Measurements from ENCODE around the gene ICE2.

DNA sequence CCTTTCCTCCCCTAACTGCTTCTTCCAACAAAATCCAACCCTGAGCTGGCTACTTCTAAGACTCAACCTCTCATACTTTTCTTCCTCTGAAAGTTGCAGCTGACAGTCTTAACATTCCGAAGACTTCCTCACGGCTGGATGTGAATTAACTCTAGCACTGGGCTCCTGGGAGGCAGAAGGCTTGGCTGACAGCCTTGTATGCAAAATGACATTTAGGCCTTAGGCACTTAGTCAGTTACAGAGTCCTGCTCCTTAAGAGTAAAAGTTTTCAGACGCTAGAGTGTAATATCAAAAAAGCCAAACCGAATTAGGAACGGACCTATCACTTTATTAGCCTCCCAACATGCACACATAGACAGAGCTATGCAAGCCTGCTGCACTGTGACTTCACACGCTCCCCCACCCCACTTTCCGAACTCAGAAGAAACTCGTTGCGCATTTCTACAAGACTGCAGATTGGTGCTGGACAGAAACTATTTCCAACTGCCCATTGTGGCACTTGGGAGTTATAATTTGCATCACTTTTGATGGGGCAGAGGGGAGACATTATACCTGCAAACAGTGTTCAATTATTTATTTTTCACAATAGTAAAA, 65.6 kb downstream of the ICE2 start:
- no peak for TF ChIP-seq CTCF (IDR thresholded peaks at IDR 0.05; ENCODE audit: low read depth, low read length, missing input control)
- TF ChIP-seq SP1 (IDR thresholded peaks at IDR 0.05): no peak
- TF ChIP-seq, protein P1, sequence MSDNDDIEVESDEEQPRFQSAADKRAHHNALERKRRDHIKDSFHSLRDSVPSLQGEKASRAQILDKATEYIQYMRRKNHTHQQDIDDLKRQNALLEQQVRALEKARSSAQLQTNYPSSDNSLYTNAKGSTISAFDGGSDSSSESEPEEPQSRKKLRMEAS (IDR thresholded peaks at IDR 0.05): no peak
- no peak for TF ChIP-seq GABPA (IDR thresholded peaks at IDR 0.05 in 1 of 2, conservative IDR thresholded peaks at IDR 0.05 in 1 of 2)

Measured in liver (tissue), 3 donors.